SKM-1 treated with dmso at 0.1 percent for 144 hours (cell line): ENCODE data around the gene RARA.
A peak's percentile ranks its signal among the peaks of the same experiment; 100 is the strongest.
"Not testable (repeated sequence)": the region's sequence is repeated elsewhere in the genome, so short reads cannot be mapped to it uniquely, and the experiment has no call there.

Experiments used
- DNase-seq: peaks from one replicate; lab custom pipeline; 2025; ENCODE audit not compliant: unreplicated experiment; lab: John Stamatoyannopoulos, UW

Gene RARA

DNA sequence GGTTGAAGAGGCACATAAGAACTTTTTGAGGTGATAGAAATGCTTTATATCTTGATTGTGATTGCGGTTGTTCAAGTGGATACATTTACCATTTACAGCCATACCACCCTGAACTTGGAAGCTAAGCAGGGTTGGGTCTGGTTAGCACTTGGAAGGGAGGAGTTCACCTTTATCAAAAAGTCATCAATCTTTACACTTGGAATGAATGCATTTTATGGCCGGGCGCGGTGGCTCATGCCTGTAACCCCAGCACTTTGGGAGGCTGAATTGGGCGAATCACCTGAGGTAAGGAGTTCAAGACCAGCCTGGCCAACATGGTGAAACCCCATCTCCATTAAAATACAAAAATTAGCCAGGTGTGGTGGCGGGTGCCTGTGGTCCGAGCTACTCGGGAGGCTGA lies 65.0 kb downstream of the RARA start:
- no peak for DNase-seq

DNA sequence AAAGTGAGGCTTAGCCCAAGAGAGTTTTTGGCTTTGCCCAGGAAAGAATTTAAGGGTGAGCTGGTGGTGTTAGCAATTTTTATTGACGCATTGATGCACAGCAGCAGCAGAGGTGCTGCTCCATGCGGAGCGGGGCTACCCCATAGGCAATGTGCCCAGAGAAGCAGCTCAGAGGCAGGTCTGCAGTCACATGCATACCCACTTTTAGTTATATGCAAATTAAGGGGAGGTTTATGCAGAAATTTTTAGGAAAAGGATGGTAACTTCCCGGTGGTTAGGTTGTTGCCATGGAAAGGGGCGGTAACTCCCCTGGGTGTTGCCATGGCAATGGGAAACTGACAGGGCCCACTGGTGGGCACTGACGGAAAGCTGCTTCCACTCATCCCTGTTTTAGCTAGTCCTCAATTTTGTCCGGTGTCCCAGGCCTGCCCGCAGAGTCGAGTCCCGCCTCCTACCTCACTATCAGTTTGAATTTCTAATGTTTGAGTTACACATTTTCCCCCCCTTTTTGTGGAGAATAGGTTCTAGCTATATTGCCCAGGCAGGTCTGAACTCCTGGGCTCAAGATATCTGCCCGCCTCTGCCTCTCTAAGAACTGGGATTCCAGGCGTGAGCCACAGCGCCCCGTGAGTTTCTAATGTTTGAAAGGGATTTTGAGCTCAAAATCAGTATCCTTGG lies 66.0 kb downstream of the RARA start:
- DNase-seq: no peak

DNA sequence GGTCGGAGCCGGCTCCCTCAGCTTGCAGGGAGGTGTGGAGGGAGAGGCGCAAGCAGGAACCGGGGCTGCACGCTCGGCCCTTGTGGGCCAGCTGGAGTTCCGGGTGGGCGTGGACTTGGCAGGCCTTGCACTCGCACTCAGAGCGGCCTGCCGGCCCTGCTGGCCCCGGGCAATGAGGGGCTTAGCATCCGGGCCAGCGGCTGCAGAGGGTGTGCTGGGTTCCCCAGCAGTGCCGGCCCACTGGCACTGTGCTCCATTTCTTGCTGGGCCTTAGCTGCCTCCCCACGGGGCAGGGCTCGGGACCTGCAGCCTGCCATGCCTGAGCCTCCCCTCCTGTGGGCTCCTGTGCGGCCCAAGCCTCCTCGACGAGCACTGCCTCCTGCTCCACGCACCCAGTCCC lies 66.8 kb downstream of the RARA start:
- DNase-seq: not testable (repeated sequence)

DNA sequence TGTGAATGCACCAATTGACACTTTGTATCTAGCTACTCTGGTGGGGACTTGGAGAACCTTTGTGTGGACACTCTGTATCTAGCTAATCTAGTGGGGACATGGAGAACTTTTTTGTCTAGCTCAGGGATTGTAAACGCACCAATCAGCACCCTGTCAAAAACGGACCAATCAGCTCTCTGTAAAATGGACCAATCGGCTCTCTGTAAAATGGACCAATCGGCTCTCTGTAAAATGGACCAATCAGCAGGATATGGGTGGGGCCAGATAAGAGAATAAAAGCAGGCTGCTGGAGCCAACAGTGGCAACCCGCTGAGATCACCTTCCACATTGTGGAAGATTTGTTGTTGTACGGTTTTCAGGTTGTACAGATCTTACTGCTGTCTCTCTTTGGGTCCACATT lies 67.6 kb downstream of the RARA start:
- not testable (repeated sequence) for DNase-seq

DNA sequence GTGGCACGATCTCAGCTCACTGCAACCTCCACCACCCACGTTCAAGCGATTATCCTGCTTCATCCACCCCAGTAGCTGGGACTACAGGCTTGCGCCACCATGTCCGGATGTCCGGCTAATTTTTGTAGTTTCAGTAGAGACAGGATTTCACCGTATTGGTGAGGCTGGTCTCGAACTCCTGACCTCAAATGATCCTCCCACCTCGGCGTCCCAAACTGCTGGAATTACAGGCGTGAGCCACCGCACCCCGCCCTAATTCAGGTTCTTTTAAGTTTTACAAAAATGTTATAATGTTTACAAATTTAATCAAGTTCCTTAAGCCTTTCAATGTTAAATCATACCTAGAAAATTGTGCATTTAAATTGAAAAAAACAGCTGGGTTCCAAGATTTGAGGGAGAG lies 68.9 kb downstream of the RARA start:
- DNase-seq: no peak

DNA sequence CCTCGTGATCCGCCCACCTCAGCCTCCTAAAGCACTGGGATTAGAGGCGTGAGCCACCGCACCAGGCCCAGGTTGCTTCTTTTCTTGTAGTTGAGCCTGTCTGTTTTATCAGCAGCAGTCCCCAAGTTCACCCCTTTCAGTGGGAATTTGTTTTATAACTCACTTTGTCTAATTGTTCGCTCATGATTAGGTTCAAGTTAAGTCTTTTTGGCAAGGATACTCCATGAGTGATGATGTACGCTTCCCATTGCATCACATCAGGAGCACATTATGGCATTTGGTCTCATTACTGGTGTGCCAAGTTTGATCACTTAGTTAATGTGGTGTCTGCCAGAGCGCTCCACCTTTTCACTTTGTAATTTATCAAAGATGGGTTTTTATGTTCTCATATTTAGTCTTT lies 70.0 kb downstream of the RARA start:
- DNase-seq: no peak

DNA sequence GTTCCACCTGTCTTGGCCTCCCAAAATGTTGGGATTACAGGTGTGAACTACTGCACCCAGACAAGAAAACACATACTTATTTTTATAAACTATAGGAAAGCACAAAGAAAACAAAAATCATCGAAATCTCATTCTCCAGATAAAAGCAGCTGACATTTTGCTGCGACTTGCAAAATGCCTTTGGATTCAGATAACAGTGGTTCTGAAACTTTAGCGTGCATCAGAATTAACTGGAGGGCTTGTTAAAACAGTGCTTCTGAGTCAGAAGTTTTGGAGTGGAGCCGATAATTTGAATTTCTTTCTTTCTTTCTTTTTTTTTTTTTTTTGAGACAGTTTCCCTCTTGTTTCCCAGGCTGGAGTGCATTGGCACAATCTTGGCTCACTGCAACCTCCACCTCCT lies 73.3 kb downstream of the RARA start:
- DNase-seq: no peak

DNA sequence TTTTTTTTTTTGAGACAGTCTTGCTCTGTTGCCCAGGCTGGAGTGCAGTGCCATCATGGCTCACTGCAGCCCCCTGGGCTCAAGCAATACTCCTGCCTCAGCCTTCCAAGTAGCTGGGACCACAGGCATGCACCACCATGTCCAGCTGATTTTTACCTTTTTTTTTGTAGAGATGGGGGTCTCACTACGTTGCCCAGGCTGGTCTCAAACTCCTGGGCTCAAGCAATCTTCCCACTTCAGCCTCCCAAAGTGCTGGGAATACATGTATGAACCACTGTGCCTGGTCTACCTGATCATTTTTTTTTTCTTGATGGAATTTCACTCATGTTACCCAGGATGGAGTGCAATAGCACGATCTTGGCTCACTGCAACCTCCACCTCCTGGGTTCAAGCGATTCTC lies 77.6 kb downstream of the RARA start:
- DNase-seq: not testable (repeated sequence)

DNA sequence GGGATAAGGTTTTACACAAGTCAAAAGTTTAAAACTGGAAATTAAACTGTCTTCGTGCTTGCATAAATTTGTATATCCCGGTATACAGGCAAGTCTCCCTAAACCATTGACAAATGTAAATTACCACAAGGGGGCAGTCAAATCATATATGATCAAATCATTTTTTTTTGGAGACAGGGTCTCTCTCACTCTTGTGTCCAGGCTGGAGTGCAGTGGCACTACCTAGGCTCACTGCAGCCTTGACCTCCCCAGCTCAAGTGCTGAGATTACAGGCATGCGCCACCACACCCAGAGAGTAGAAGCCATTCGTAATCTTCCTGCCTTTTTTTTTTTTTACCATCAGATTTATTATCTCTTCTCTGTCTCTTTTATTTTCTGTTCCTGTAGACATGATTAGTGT lies 90.2 kb downstream of the RARA start:
- DNase-seq: peak; percentile 43

DNA sequence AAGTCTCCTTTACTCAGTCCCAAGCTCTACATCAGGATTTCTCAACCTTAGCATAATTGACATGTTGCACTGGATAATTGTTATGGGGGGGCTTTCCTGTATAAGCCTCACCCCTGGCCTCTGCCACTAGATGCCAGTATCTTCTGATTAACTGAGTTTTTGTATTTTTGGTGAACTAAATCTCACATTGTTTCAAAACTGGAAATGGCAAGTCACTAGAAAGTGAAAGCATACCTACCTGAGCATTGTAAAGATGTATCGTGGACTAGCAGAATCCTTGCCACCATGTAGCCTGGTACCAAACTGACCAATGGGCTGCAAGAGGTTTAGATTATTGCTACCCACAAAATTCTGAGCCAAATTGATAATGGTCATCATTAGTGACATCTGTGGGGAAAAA lies 93.7 kb downstream of the RARA start:
- DNase-seq: no peak

DNA sequence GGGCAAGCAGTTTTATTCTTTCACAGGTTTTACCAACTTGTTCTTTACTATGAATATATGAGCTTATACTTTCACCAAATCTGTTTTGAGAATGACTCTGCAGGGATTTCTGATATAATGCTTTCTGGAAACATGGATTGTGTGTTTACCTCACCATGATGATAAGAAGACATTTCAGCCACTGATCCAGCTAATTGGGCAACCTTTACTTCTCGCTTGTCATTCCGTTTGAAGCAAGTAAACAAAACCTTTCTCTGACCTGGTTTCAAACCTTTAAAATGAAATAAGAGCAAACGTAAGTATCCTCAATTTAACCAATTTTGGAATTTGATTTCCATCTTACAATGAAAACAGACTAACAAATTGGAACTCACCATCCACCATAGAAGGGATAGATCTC lies 95.0 kb downstream of the RARA start:
- no peak for DNase-seq
